Testis (tissue), 3 donors: Measurements from ENCODE around the gene CXADR. TPM values are rescaled to one million over a fixed set of nuclear protein-coding genes. Genes with fewer than 3 reads are reported as not detected.

Experiments
- DNase-seq: peaks from one replicate; pipeline ENCODE4 v3.0.0-alpha.2; 2019
- H3K27ac ChIP-seq, 2 donors: fragments of 200-600 bp; sonication (generic); one replicate each; pipeline ENCODE4 v1.5.1; 2019
- H3K27me3 ChIP-seq: fragments of 200-600 bp; sonication (generic); one replicate; pipeline ENCODE4 v1.5.1; 2019
- H3K36me3 ChIP-seq: fragments of 200-600 bp; sonication (generic); one replicate; pipeline ENCODE4 v1.5.1; 2017; ENCODE audit warnings: low read depth; ENCODE audit errors: missing control alignments
- H3K4me1 ChIP-seq: fragments of 200-600 bp; sonication (generic); one replicate; pipeline ENCODE4 v1.5.1; 2019
- H3K4me3 ChIP-seq, 2 donors: fragments of 200-600 bp; sonication (generic); one replicate each; pipeline ENCODE4 v1.5.1; 2017 to 2019
- H3K9me3 ChIP-seq: fragments of 200-600 bp; sonication (generic); one replicate; pipeline ENCODE4 v1.5.1; 2017
- CTCF ChIP-seq, 3 experiments: fragments of 450-650 bp in 2 of 3; fragments of 200-600 bp in 1 of 3; sonication (generic) in 1 of 3; IDR thresholded peaks; one replicate each; pipeline ENCODE4 v1.5.1; 2016 to 2019; ENCODE audit warnings: antibody characterized with exemption in 3 of 3, mild to moderate bottlenecking in 2 of 3, moderate library complexity in 1 of 3
- POLR2A ChIP-seq: fragments of 450-650 bp; IDR thresholded peaks from one replicate; pipeline ENCODE4 v1.6.1; 2017; ENCODE audit warnings: antibody characterized with exemption, mild to moderate bottlenecking, moderate library complexity
- WGBS, 2 donors: methylation state at CpG; one replicate each; pipeline ENCODE4 v1.1.5; 2018; 5-methylcytosine and 5-hydroxymethylcytosine counted together
- intact Hi-C: fragments of 100-400 bp; cut with DNase I; formaldehyde crosslinking; loops from one replicate; pipeline ENCODE4 v1.15.1; 2023; ENCODE audit warnings: low total_unique reads
- polyA plus RNA-seq: library from polyadenylated mRNA; stranded (reverse); fragments of 350-450 nt; fragmentation: Illumina TruSeq; extraction: RNeasy Lipid Tissue Mini Kit (QIAGEN cat#74804); gene quantifications from one replicate; pipeline ENCODE4 v1.2.3, GENCODE V29; 2014; ENCODE audit warnings: low read depth, low replicate concordance; ENCODE audit not compliant: insufficient read depth
- total RNA-seq, 2 donors: library from RNA; depleted of rRNA; stranded (reverse); fragments of >200 nt; gene quantifications; one replicate each; pipeline ENCODE4 v1.2.3, GENCODE V29; 2016

CXADR gene
- total and polyA plus RNA-seq, 3 donors from 2014 or later: 17.6 to 87.0 (median 65.4) TPM

GRCh38 chr21:17524635-17525034 lies 11.8 kb downstream of the CXADR start:
- H3K9me3 ChIP-seq: no peaks in the 10 kb centered on the region
- no peak for TF ChIP-seq CTCF (IDR thresholded peaks at IDR 0.05)
- TF ChIP-seq POLR2A: no peak
- intact Hi-C loops: no loop called here
- no peaks in the 10 kb centered on the region for H3K27me3 ChIP-seq
- peaks cover 9% of the 10 kb centered on the region for H3K4me1 ChIP-seq
- H3K27ac ChIP-seq: no peak overlapping the region
- no peaks in the 10 kb centered on the region for H3K36me3 ChIP-seq
- H3K4me3 ChIP-seq: no peak overlapping the region
- WGBS, 2 donors: 69 to 70% methylated on average over 6 of the region's 6 CpGs
- no peak for DNase-seq

GRCh38 chr21:17526776-17527175 lies 13.9 kb downstream of the CXADR start:
- Histone ChIP-seq H3K27me3 (no peaks in the 10 kb centered on the region), H3K9me3 (no peaks in the 10 kb centered on the region), H3K36me3 (no peaks in the 10 kb centered on the region), H3K4me1 (peaks cover 9% of the 10 kb centered on the region), H3K4me3 (no peak overlapping the region), H3K27ac (no peak overlapping the region)
- 81 to 86% methylated on average over 3 of the region's 3 CpGs for WGBS, 2 donors
- DNase-seq: no peak
- TF ChIP-seq POLR2A (no peak), CTCF (IDR thresholded peaks at IDR 0.05) (no peak)
- intact Hi-C loops: no loop called here

DNA sequence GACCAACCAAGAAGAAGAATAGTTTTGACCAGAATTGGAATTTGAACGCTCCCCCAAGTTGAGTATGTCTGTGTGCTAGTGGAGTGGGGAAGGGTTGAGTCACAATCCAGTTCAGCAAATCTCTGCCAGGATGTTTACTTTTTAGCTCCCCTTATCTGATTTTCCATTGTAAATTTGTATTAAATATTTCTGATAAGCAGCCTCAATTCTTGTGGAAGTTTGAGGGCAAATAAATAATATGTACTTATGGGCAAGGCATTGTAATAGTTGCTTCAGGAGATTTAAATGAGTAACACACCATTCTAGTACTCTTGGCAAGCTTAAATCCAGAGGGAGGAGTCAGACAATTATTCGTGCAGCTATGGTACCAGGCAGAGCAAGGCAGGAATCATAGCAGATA lies 14.4 kb downstream of the CXADR start:
- no peak for TF ChIP-seq CTCF (IDR thresholded peaks at IDR 0.05)
- no peak for TF ChIP-seq POLR2A
- Histone ChIP-seq H3K4me3 (no peak overlapping the region), H3K36me3 (no peaks in the 10 kb centered on the region), H3K4me1 (peaks cover 9% of the 10 kb centered on the region), H3K9me3 (no peaks in the 10 kb centered on the region), H3K27me3 (no peaks in the 10 kb centered on the region), H3K27ac (no peak overlapping the region)
- intact Hi-C loops: no loop called here
- 57 to 62% methylated on average over 2 of the region's 2 CpGs for WGBS, 2 donors
- no peak for DNase-seq

- H3K27me3 ChIP-seq: no peaks in the 10 kb centered on the region
- 66 to 81% methylated on average over 5 of the region's 5 CpGs for WGBS, 2 donors
- no peaks in the 10 kb centered on the region for H3K36me3 ChIP-seq
- no peaks in the 10 kb centered on the region for H3K9me3 ChIP-seq
- no peak overlapping the region for H3K27ac ChIP-seq
- H3K4me1 ChIP-seq: peaks cover 9% of the 10 kb centered on the region
- DNase-seq: no peak
- H3K4me3 ChIP-seq: no peak overlapping the region
- TF ChIP-seq CTCF (IDR thresholded peaks at IDR 0.05) (no peak), POLR2A (no peak)
- intact Hi-C loops: no loop called here
Measured at GRCh38 chr21:17527711-17528110, 14.9 kb downstream of the CXADR start.

DNA sequence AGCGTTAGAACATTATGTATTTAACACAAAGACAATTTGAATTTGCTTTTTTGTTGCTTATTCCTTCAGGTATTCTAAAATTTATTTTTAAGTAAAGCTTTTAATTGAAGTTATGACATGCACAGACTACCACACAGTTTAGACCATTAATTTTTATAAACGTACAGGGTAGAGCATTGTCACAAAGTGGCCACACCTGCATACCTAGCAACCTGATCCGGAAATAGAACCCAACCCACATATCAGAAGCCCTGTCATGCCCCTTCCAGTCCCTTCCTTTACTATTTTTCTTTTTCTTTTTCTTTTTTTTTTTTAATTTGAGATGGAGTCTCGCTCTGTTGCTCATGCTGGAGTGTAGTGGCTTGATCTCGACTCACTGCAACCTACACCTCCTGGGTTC lies 16.8 kb downstream of the CXADR start:
- TF ChIP-seq POLR2A (no peak), CTCF (IDR thresholded peaks at IDR 0.05) (no peak)
- WGBS, 2 donors: 87% methylated on average over 5 of the region's 5 CpGs
- Histone ChIP-seq H3K4me1 (peaks cover 9% of the 10 kb centered on the region), H3K27ac (no peak overlapping the region), H3K27me3 (no peaks in the 10 kb centered on the region), H3K4me3 (no peak overlapping the region), H3K36me3 (no peaks in the 10 kb centered on the region), H3K9me3 (no peaks in the 10 kb centered on the region)
- intact Hi-C loops: no loop called here
- DNase-seq: no peak
